ENCODE measurements around the gene DAO.

- no peak for TF ChIP-seq CTCF (IDR thresholded peaks at IDR 0.05)
- TF ChIP-seq POLR2A (IDR thresholded peaks at IDR 0.05): no peak
Observed at GRCh38 chr12:108933949-108934348, 54.1 kb downstream of the DAO start.

All from testis (tissue), 2 donors.